COR-L47 (cell line): ENCODE measurements around the gene C3orf20.

Source experiments
- DNase-seq: peaks from one replicate; lab custom pipeline; 2025; lab: John Stamatoyannopoulos, UW

The C3orf20 gene

DNA sequence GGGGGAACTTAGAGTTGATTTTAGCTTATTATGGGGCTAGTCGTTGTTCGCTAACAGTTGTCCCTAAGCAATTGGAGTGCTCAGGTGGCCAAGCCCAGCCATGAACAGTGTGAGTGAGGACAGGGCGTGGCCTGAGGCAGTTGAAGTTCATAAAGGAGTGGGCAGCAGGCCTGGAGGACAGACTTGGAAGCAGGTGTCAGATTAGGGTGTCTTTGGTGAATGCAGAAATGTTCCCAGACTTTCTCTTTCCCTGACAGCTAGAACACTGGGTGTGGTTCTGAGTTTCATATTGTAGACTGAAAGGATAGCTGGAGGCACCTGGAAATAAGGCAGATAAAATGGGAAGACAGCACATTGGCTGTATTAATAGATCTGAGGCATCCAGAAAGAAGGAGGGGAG lies 84.0 kb downstream of the C3orf20 start:
- no peak for DNase-seq

GRCh38 chr3:14760185-14760584 lies 85.2 kb downstream of the C3orf20 start:
- no peak for DNase-seq

DNA sequence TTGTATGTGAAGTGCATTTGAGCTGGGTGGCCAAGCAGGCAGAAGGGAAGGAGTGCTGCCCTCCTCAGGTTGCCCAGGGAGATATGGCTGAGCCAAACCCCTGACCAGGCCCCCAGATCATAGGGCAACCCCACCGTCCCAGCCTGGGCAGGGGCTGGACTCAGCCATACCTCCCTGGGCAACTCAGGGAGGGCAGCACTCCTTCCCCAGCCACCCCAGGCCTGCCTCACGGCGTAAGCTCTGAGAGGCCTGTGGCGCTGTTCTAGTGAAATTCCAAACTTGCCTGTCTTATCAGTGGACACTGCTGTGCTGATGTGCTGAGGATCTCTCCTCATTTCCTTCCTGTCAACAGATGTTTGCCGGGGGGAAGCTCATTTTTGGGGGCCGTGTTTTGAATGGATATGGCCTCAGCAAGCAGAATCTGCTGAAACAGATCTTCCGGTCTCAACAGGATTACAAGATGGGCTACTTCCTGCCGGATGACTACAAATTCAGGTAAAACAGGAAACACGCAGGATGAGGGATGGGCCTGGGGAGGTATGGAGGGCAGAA lies 86.3 kb downstream of the C3orf20 start:
- DNase-seq: no peak

DNA sequence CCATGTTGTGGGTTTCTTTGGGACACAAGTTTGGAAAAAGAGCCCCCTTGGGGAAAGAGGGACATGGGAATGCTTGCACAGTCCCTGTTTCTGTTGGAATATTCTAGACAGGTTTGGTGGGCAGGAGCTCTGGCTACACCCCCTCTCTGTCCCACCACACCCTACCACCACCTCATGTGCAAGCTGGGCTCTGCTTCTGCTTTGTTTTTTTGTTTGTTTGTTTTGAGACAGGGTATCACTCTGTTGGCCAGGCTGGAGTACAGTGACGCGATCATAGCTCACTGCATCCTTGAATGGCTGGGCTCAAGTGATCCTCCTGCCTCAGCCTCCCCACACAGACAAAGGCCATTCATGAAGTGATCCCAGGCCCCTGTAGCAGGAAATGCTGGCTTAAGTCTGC lies 86.9 kb downstream of the C3orf20 start:
- no peak for DNase-seq

DNA sequence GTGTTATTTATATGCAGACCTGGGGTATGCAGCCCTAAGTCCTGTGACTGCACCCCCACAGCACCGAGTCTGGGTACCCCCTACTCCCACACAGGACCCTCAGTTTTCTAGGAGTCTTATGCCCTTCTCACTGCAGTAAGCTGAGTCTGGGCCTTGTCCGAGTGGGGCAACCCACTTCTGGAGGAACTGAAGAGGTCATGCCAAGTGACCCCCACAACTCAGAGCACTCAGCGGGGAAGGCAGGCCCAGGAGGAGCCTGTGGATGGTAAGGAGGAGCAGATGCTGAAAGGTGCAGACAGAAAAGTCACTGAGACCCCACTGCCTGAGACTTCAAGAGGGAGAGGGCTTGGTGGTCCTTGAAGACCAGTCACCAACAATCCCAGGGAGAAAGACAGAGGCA lies 87.8 kb downstream of the C3orf20 start:
- no peak for DNase-seq

GRCh38 chr3:14764331-14765059 lies 89.6 kb downstream of the C3orf20 start:
- DNase-seq: no peak

DNA sequence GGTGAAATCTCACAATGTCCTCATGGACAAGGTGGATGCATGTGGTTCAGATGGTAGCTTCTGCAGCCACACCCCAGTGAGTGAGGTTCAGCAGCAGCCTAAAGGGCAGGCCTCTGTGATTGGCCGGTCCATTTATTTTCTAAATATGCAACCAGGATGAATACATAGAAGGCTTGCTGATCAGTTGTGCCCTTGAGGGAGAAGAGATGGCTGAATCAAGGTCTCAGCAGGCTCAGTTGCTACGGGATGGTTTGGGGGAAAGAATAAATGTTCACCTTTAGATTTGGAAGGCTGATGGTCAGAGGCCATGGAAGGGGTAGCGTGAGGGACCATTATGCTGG lies 90.1 kb downstream of the C3orf20 start:
- DNase-seq: no peak

GRCh38 chr3:14765576-14766427 lies 90.9 kb downstream of the C3orf20 start:
- DNase-seq: no peak

- DNase-seq: no peak
Observed at GRCh38 chr3:14766428-14767244, 91.7 kb downstream of the C3orf20 start.

DNA sequence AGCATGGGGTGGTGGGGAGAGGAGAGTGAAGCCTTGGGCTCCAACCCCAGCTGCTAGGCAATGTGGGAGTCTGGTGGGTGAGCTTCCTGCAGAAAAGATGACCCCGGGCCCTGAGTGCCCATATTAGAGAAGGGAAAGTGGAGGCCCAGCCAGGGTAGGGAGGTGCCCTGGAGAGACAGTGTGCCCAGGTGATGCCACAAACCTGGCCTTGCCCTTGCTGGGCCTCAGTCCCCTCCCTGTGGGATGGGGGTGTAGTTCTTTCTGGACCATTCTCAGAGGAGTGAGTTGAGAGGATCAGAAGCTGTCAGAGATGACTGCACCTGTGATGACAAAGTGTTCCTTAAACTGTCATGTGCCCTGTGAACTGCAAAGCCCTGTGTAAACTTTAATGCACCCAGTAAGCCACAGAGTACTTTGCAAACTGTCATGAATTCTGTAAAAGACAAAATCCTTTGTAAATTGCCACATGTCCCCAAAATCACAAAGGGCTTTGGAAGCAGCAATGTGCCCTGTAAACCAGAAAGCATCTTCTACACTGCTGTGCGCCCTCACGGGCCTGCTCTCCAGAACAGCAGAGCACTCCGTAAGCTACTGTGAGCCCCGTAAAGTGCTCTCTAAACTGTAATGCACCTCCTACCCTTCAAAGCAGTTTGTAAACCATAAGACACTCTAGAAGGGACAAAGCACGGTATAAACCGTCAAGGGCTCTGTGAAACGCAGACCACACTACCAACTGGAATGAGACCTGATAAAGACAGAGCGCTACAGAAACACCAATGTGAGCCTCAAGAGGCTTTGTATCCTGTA lies 92.5 kb downstream of the C3orf20 start:
- no peak for DNase-seq

DNA sequence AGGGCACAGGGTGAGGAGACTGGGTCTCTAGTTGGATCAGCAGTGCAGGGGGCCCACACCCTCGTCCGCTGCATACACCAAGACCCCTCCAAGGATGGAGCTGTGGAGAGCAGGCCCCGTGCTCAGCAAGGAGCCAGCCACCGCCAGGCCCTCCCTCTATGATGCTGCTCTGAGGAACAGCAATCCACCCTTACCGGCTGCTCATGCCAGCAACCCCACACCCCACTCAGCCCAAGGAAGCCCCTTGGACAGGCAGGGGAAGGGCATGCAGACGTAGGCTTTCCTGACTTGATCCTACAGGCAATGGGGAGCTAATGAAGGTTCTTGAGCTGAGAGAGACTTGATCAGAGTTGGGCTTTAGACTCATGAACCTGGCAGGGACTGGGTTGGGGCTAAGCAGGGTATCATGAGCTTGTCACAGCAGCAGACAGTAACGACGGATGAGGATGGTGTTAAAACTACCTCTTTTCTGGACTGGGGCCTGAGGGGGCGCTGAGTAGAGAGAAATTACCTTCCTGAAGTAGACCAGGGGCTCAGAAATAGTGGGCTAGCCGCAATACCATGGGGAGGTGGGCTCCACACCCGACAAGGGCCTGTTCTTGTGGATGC lies 93.3 kb downstream of the C3orf20 start:
- no peak for DNase-seq

DNA sequence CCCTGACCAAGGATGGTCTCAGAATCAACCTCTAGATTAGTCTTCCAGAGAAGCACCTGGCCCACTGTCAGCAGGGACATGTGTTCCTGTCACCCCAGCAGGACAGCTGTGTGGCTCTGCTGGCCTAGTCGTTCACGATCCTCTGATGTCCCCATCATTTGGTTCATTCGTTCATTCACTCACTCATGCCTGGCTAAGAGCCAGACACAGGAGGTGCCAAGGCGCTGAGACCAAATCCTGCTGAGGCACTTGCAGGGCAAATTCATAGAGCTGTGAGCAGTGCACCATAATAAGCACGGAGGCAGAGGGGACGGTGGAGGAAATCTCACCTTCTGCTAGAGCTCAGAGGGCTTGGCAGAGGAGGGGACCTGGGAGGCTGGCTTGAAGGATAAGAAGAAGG lies 93.9 kb downstream of the C3orf20 start:
- DNase-seq: no peak

GRCh38 chr3:14769544-14770325 lies 94.8 kb downstream of the C3orf20 start:
- no peak for DNase-seq

DNA sequence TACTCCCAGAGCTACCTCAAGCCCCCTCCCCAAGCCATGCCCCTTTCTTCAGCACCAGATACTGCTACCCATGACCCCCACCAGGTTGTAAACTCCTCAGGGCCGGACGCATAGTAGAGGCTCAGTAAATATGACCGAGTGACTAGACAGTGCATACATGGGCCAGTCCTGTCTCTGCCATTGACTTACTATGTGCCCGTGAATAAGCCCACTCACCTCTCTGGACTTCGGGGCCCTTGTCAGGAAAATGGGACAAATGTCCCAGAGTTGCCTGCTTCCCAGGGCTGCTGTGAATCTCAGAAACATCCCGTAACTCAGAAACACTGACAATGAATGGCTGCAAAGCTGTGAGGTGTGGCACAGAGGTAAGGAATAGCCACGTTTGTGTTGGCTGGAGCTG lies 95.7 kb downstream of the C3orf20 start:
- no peak for DNase-seq

DNA sequence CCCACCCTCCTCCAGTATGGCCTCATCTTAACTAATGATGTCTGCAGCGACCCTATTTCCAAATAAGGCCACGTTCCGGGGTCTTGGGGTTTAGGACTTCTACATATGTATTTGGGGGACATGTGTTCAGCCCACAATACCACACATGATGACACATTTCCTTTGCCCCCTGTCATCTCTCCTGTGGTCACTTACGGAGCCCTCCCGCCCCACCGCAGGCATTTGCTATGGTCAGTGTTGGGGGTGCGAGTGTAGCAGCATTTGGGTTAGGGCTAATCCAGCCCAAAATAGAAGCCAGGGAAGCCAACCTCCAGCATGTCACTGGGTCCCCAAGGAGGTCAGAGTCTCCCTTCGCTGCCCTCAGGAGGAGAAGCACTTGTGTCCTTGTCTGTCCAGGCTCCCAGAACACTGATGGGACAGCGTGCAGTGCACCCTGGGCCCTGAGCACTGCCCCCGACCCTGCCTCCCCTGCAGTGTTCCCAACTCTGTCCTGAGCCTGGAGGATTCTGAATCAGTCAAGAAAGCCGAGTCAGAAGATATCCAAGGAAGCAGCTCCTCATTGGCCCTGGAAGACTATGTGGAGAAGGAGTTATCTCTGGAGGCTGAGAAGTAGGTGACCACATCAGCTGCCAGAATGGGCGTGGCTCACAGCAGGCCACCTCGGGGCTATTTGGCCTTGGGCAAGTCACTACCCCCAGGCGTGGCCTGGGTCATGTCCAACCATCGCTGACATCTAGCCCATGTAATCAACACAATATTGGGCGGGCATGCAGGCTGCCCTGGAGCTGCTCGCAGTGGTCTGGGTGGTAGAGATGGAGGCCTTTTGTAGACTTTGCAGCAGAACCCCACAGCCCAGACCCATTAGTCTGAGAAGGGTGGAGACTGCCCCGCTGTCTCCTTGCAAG lies 96.9 kb downstream of the C3orf20 start:
- DNase-seq: no peak

- no peak for DNase-seq
Observed at GRCh38 chr3:14772533-14773138, 97.7 kb downstream of the C3orf20 start.

DNA sequence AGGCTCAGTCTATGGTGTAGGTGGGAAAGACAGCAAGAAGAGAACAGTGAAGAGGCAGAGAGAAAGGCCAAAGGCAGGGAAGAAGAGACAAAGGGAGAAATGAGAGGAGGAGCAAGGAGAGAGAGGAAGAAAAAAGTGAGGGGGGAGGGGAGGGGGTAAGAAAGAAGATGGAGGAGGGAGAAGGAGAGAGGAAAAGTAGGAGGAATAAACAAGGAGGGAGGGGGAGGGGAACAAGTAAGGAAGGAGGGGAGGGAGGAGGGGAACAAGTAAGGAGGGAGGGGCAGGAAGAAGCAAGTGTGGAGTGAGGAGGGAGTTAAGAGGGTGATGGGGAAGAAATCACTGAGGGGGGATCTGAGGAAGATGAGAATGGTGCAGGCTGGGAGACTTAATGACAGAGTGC lies 98.3 kb downstream of the C3orf20 start:
- DNase-seq: no peak

GRCh38 chr3:14773691-14774128 lies 98.8 kb downstream of the C3orf20 start:
- no peak for DNase-seq

- no peak for DNase-seq
Observed at GRCh38 chr3:14774431-14774830, 99.5 kb downstream of the C3orf20 start.
